ENCODE measurements around the gene OR8D4.

DNA sequence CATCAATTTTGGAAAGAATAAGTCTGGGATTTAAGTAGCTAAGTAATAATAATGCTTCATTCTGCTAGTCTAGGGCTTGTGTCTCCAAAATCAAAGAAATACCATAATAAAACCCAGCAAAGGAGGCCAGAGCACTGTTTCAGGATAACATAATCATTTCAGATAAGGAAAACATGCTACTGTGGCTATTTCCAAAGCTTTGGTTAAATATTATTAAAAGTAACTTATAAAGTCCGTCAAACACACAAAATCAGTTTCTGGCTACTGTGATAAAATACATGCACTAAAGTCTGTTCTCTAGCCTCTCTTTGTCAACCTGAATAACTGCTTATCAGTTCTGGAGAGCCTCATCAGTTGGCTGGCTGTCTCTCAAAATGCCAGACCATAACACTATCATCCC is 43.2 kb downstream of the OR8D4 start:
- TF ChIP-seq, protein P1, sequence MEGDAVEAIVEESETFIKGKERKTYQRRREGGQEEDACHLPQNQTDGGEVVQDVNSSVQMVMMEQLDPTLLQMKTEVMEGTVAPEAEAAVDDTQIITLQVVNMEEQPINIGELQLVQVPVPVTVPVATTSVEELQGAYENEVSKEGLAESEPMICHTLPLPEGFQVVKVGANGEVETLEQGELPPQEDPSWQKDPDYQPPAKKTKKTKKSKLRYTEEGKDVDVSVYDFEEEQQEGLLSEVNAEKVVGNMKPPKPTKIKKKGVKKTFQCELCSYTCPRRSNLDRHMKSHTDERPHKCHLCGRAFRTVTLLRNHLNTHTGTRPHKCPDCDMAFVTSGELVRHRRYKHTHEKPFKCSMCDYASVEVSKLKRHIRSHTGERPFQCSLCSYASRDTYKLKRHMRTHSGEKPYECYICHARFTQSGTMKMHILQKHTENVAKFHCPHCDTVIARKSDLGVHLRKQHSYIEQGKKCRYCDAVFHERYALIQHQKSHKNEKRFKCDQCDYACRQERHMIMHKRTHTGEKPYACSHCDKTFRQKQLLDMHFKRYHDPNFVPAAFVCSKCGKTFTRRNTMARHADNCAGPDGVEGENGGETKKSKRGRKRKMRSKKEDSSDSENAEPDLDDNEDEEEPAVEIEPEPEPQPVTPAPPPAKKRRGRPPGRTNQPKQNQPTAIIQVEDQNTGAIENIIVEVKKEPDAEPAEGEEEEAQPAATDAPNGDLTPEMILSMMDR (conservative IDR thresholded peaks at IDR 0.05): no peak
- no peak for TF ChIP-seq ZFX (IDR thresholded peaks at IDR 0.05)

Data from C4-2B (cell line).